SK-N-SH (cell line): ENCODE results near the gene ELMO3. TPM values are rescaled to one million over a fixed set of nuclear protein-coding genes. Genes with fewer than 3 reads are reported as not detected.

Source experiments
- CTCF ChIA-PET: fragments of 300-600, 350-600 bp; formaldehyde crosslinking; extraction: SDS; loops from one replicate; lab custom pipeline; 2021; lab: Yijun Ruan, JAX
- POLR2A ChIA-PET: fragments of 350-600 bp; sonication (Branson Sonifier 250); formaldehyde crosslinking; extraction: SDS; loops from one replicate; lab custom pipeline; 2020; ENCODE audit warnings: antibody characterized with exemption, inconsistent platforms; lab: Yijun Ruan, JAX
- DNase-seq: peaks from one replicate; pipeline ENCODE4 v3.0.0; 2012
- H2AFZ ChIP-seq: fragments of 200-600 bp; sonication (generic); 2 replicates; pipeline ENCODE4 v1.8.1; 2016; ENCODE audit warnings: antibody characterized with exemption, mild to moderate bottlenecking, low read depth
- H3F3A ChIP-seq: fragments of 200-600 bp; sonication (generic); replicated peaks from 2 replicates; pipeline ENCODE3; 2016; ENCODE audit warnings: antibody characterized with exemption, mild to moderate bottlenecking; ENCODE audit not compliant: insufficient read depth
- H3K27ac ChIP-seq, 2 experiments: fragments of 200-500 bp in 1 of 2; fragments of 200-600 bp in 1 of 2; sonication (Bioruptor generic) in 1 of 2; sonication (generic), shearing (Covaris generic) in 1 of 2; 2 replicates each; pipeline versions ENCODE4 v1.5.1 to v1.6.1; 2014 to 2016; ENCODE audit warnings: low read depth in 2 of 2, inconsistent platforms in 1 of 2, low read length in 1 of 2, mild to moderate bottlenecking in 1 of 2, mixed read lengths in 1 of 2
- H3K27me3 ChIP-seq: fragments of 200-600 bp; sonication (generic), shearing (Covaris generic); 2 replicates; pipeline ENCODE4 v1.6.1; 2016; ENCODE audit warnings: mixed run types; ENCODE audit not compliant: insufficient read depth
- H3K36me3 ChIP-seq, 2 experiments: fragments of 200-500 bp in 1 of 2; fragments of 200-600 bp in 1 of 2; sonication (Bioruptor generic) in 1 of 2; sonication (generic) in 1 of 2; replicated peaks in 1 of 2; 2 replicates each; pipeline versions ENCODE3 to v1.5.1; 2014 to 2016; ENCODE audit warnings: low read length in 1 of 2, mild to moderate bottlenecking in 1 of 2; ENCODE audit not compliant: insufficient read depth in 2 of 2, control insufficient read depth in 1 of 2
- H3K4me1 ChIP-seq, 2 experiments: fragments of 200-500 bp in 1 of 2; fragments of 200-600 bp in 1 of 2; sonication (Bioruptor generic) in 1 of 2; sonication (generic), shearing (Covaris generic) in 1 of 2; 2 replicates each; pipeline versions ENCODE4 v1.5.1 to v1.6.1; 2014 to 2016; ENCODE audit warnings: low read depth in 1 of 2, low read length in 1 of 2, mixed run types in 1 of 2; ENCODE audit not compliant: insufficient read depth in 2 of 2, control insufficient read depth in 1 of 2
- H3K4me2 ChIP-seq: fragments of 200-600 bp; sonication (generic), shearing (Covaris generic); 2 replicates; pipeline ENCODE4 v1.6.1; 2017; ENCODE audit warnings: mixed run types
- H3K4me3 ChIP-seq, 2 experiments: fragments of 200-500 bp in 1 of 2; fragments of 200-600 bp in 1 of 2; sonication (Bioruptor generic) in 1 of 2; sonication (generic), shearing (Covaris generic) in 1 of 2; 2 replicates each; pipeline versions ENCODE4 v1.5.1 to v1.8.1; 2014 to 2016; ENCODE audit warnings: low read depth in 2 of 2, inconsistent platforms in 1 of 2, low read length in 1 of 2, mild to moderate bottlenecking in 1 of 2, mixed read lengths in 1 of 2, moderate library complexity in 1 of 2
- H3K79me2 ChIP-seq: fragments of 200-600 bp; sonication (generic); 2 replicates; pipeline ENCODE4 v1.8.1; 2017; ENCODE audit warnings: mild to moderate bottlenecking; ENCODE audit not compliant: insufficient read depth
- H3K9ac ChIP-seq: fragments of 200-600 bp; sonication (generic); 2 replicates; pipeline ENCODE4 v1.6.1; 2017; ENCODE audit warnings: mixed run types
- H3K9me2 ChIP-seq: fragments of 200-600 bp; sonication (generic); 2 replicates; pipeline ENCODE4 v1.6.1; 2017; ENCODE audit warnings: mixed run types
- H3K9me3 ChIP-seq: fragments of 200-600 bp; sonication (generic); 2 replicates; pipeline ENCODE4 v1.6.1; 2017; ENCODE audit warnings: mixed run types, mild to moderate bottlenecking, moderate library complexity
- H4K20me1 ChIP-seq: fragments of 200-600 bp; sonication (generic); 2 replicates; pipeline ENCODE4 v1.6.1; 2017; ENCODE audit warnings: mild to moderate bottlenecking, mixed run types; ENCODE audit not compliant: insufficient read depth
- CTCF ChIP-seq: fragments of 200-600 bp; sonication (generic); IDR thresholded peaks from 2 replicates; pipeline ENCODE4 v1.6.1; 2017; ENCODE audit warnings: antibody characterized with exemption, mild to moderate bottlenecking, moderate library complexity
- GATA2 ChIP-seq: sonication (generic); formaldehyde crosslinking; IDR thresholded peaks from 2 replicates; pipeline ENCODE4 v1.5.0; 2020; ENCODE audit warnings: mild to moderate bottlenecking, missing genetic modification reagents
- PBX3 ChIP-seq: IDR thresholded peaks from 2 replicates; pipeline ENCODE4; 2012
- POLR2AphosphoS5 ChIP-seq: IDR thresholded peaks from 2 replicates; pipeline ENCODE4 v1.6.1; 2012; ENCODE audit warnings: low read depth, low read length
- REST ChIP-seq: IDR thresholded peaks from 2 replicates; pipeline ENCODE4 v1.6.1; 2012; ENCODE audit warnings: mild to moderate bottlenecking, low read depth, low read length, moderate library complexity
- RXRA ChIP-seq: IDR thresholded peaks from 2 replicates; pipeline ENCODE4 v1.4.0; 2012; ENCODE audit warnings: low read depth, mild to moderate bottlenecking, borderline replicate concordance
- SIN3A ChIP-seq: IDR thresholded peaks from 2 replicates; pipeline ENCODE4 v1.6.1; 2012; ENCODE audit warnings: low read depth, mild to moderate bottlenecking, low read length, moderate library complexity, borderline replicate concordance
- TAF1 ChIP-seq: IDR thresholded peaks from 2 replicates; pipeline ENCODE4 v1.6.1; 2012; ENCODE audit warnings: low read depth, mild to moderate bottlenecking, low read length, moderate library complexity, borderline replicate concordance
- TEAD4 ChIP-seq: IDR thresholded peaks from 2 replicates; pipeline ENCODE4 v1.4.0; 2012; ENCODE audit warnings: mild to moderate bottlenecking, borderline replicate concordance; ENCODE audit not compliant: insufficient read depth
- WGBS: methylation state at CpG from one replicate; pipeline ENCODE4 v1.1.6; 2017; ENCODE audit warnings: low lambda C conversion rate; 5-methylcytosine and 5-hydroxymethylcytosine counted together
- polyA plus RNA-seq, 3 experiments: library from polyadenylated mRNA; depleted of rRNA; stranded (reverse); fragments of >200 nt; gene quantifications; 2 replicates each; pipeline ENCODE4 v1.2.3, GENCODE V29; 2012

Gene ELMO3
- polyA plus RNA-seq, 1 of the 3 experiments (the other 2 are of a cell fraction), result 2.3 TPM

- TF ChIP-seq CTCF (no peak), SIN3A (0 out of 2 replicates have a peak, but pooled peaks have one; percentile 37), TEAD4 (no peak), GATA2 (no peak), REST (no peak)
Measured at GRCh38 chr16:67191995-67192681, 6.8 kb upstream of the ELMO3 start, which contains the start of gene E2F4 (continued).

- Histone ChIP-seq H3K27me3 (no peaks in the 10 kb centered on the region), H4K20me1 (peaks cover 21% of the 10 kb centered on the region), H3K79me2 (peaks cover 50% of the 10 kb centered on the region), H3K36me3 (peaks cover 29 to 48% of the 10 kb centered on the region in 2 experiments), H3K4me2 (peak overlapping the region; percentile 100), H3K4me1 (peaks cover 8 to 25% of the 10 kb centered on the region in 2 experiments; a peak in 3 of 4 replicates), H3K9me2 (no peaks in the 10 kb centered on the region), H3K27ac (peak overlapping the region; percentile 76 to 80; a peak in 2 of 4 replicates), H3K4me3 (peak overlapping the region; percentile 96 to 99), H3F3A (peaks cover 28% of the 10 kb centered on the region), H3K9ac (peak overlapping the region; percentile 98), H3K9me3 (no peaks in the 10 kb centered on the region), H2AFZ (no peak overlapping the region)
- CTCF ChIA-PET, result interaction anchor here (0.6 to 1.4 kb wide), 9 partner anchors 16 to 369 kb away, joined by 3 to 4 read pairs (median 3); partner anchors contain the start of genes CTCF, NOL3 and TMEM208
- peak; percentile 44 for DNase-seq
- POLR2A ChIA-PET, result interaction anchor here (0.6 to 2.9 kb wide), 8 partner anchors 9 to 220 kb away, joined by 3 to 8 read pairs (median 4); partner anchors contain the start of genes NOL3 and TMEM208
- 4% methylated on average over 14 of the region's 17 CpGs for WGBS
- TF ChIP-seq TAF1 (no peak), TEAD4 (no peak), PBX3 (no peak), POLR2AphosphoS5 (no peak), SIN3A (no peak), RXRA (no peak)
Measured at GRCh38 chr16:67192781-67193361, 6.1 kb upstream of the ELMO3 start.
